SK-N-SH (cell line): Measurements from ENCODE around the gene USH1G. TPM values are rescaled to one million over a fixed set of nuclear protein-coding genes. Genes with fewer than 3 reads are reported as not detected.

Source experiments
- CTCF ChIA-PET: fragments of 300-600, 350-600 bp; formaldehyde crosslinking; extraction: SDS; loops from one replicate; lab custom pipeline; 2021; lab: Yijun Ruan, JAX
- POLR2A ChIA-PET: fragments of 350-600 bp; sonication (Branson Sonifier 250); formaldehyde crosslinking; extraction: SDS; loops from one replicate; lab custom pipeline; 2020; ENCODE audit warnings: antibody characterized with exemption, inconsistent platforms; lab: Yijun Ruan, JAX
- DNase-seq: peaks from one replicate; pipeline ENCODE4 v3.0.0; 2012
- H2AFZ ChIP-seq: fragments of 200-600 bp; sonication (generic); 2 replicates; pipeline ENCODE4 v1.8.1; 2016; ENCODE audit warnings: antibody characterized with exemption, mild to moderate bottlenecking, low read depth
- H3F3A ChIP-seq: fragments of 200-600 bp; sonication (generic); replicated peaks from 2 replicates; pipeline ENCODE3; 2016; ENCODE audit warnings: antibody characterized with exemption, mild to moderate bottlenecking; ENCODE audit not compliant: insufficient read depth
- H3K27ac ChIP-seq, 2 experiments: fragments of 200-500 bp in 1 of 2; fragments of 200-600 bp in 1 of 2; sonication (Bioruptor generic) in 1 of 2; sonication (generic), shearing (Covaris generic) in 1 of 2; 2 replicates each; pipeline versions ENCODE4 v1.5.1 to v1.6.1; 2014 to 2016; ENCODE audit warnings: low read depth in 2 of 2, inconsistent platforms in 1 of 2, low read length in 1 of 2, mild to moderate bottlenecking in 1 of 2, mixed read lengths in 1 of 2
- H3K27me3 ChIP-seq: fragments of 200-600 bp; sonication (generic), shearing (Covaris generic); 2 replicates; pipeline ENCODE4 v1.6.1; 2016; ENCODE audit warnings: mixed run types; ENCODE audit not compliant: insufficient read depth
- H3K36me3 ChIP-seq, 2 experiments: fragments of 200-500 bp in 1 of 2; fragments of 200-600 bp in 1 of 2; sonication (Bioruptor generic) in 1 of 2; sonication (generic) in 1 of 2; replicated peaks in 1 of 2; 2 replicates each; pipeline versions ENCODE3 to v1.5.1; 2014 to 2016; ENCODE audit warnings: low read length in 1 of 2, mild to moderate bottlenecking in 1 of 2; ENCODE audit not compliant: insufficient read depth in 2 of 2, control insufficient read depth in 1 of 2
- H3K4me1 ChIP-seq, 2 experiments: fragments of 200-500 bp in 1 of 2; fragments of 200-600 bp in 1 of 2; sonication (Bioruptor generic) in 1 of 2; sonication (generic), shearing (Covaris generic) in 1 of 2; 2 replicates each; pipeline versions ENCODE4 v1.5.1 to v1.6.1; 2014 to 2016; ENCODE audit warnings: low read depth in 1 of 2, low read length in 1 of 2, mixed run types in 1 of 2; ENCODE audit not compliant: insufficient read depth in 2 of 2, control insufficient read depth in 1 of 2
- H3K4me2 ChIP-seq: fragments of 200-600 bp; sonication (generic), shearing (Covaris generic); 2 replicates; pipeline ENCODE4 v1.6.1; 2017; ENCODE audit warnings: mixed run types
- H3K4me3 ChIP-seq, 2 experiments: fragments of 200-500 bp in 1 of 2; fragments of 200-600 bp in 1 of 2; sonication (Bioruptor generic) in 1 of 2; sonication (generic), shearing (Covaris generic) in 1 of 2; 2 replicates each; pipeline versions ENCODE4 v1.5.1 to v1.8.1; 2014 to 2016; ENCODE audit warnings: low read depth in 2 of 2, inconsistent platforms in 1 of 2, low read length in 1 of 2, mild to moderate bottlenecking in 1 of 2, mixed read lengths in 1 of 2, moderate library complexity in 1 of 2
- H3K79me2 ChIP-seq: fragments of 200-600 bp; sonication (generic); 2 replicates; pipeline ENCODE4 v1.8.1; 2017; ENCODE audit warnings: mild to moderate bottlenecking; ENCODE audit not compliant: insufficient read depth
- H3K9ac ChIP-seq: fragments of 200-600 bp; sonication (generic); 2 replicates; pipeline ENCODE4 v1.6.1; 2017; ENCODE audit warnings: mixed run types
- H3K9me2 ChIP-seq: fragments of 200-600 bp; sonication (generic); 2 replicates; pipeline ENCODE4 v1.6.1; 2017; ENCODE audit warnings: mixed run types
- H3K9me3 ChIP-seq: fragments of 200-600 bp; sonication (generic); 2 replicates; pipeline ENCODE4 v1.6.1; 2017; ENCODE audit warnings: mixed run types, mild to moderate bottlenecking, moderate library complexity
- H4K20me1 ChIP-seq: fragments of 200-600 bp; sonication (generic); 2 replicates; pipeline ENCODE4 v1.6.1; 2017; ENCODE audit warnings: mild to moderate bottlenecking, mixed run types; ENCODE audit not compliant: insufficient read depth
- CHD2 ChIP-seq: fragments of 150-350 bp; IDR thresholded peaks from 2 replicates; pipeline ENCODE4 v1.6.1; 2018; ENCODE audit warnings: low read length; ENCODE audit not compliant: partially characterized antibody
- ELF1 ChIP-seq: IDR thresholded peaks from 2 replicates; pipeline ENCODE4 v1.4.0; 2012
- EZH2phosphoT487 ChIP-seq: fragments of 200-600 bp; sonication (generic); IDR thresholded peaks from 2 replicates; pipeline ENCODE4 v1.6.1; 2017; ENCODE audit warnings: low read depth, mixed run types, mild to moderate bottlenecking, antibody characterized with exemption, moderate library complexity, borderline replicate concordance
- MAX ChIP-seq: IDR thresholded peaks from 2 replicates; pipeline ENCODE4 v1.4.0; 2012; ENCODE audit warnings: low read depth
- MXI1 ChIP-seq: IDR thresholded peaks from 2 replicates; pipeline ENCODE4 v1.6.1; 2012; ENCODE audit warnings: mild to moderate bottlenecking, low read depth, low read length, improper control_type of control experiment
- NFIC ChIP-seq: IDR thresholded peaks from 2 replicates; pipeline ENCODE4 v1.4.0; 2012; ENCODE audit warnings: borderline replicate concordance
- POLR2AphosphoS5 ChIP-seq: IDR thresholded peaks from 2 replicates; pipeline ENCODE4 v1.6.1; 2012; ENCODE audit warnings: low read depth, low read length
- RXRA ChIP-seq: IDR thresholded peaks from 2 replicates; pipeline ENCODE4 v1.4.0; 2012; ENCODE audit warnings: low read depth, mild to moderate bottlenecking, borderline replicate concordance
- SMC3 ChIP-seq: IDR thresholded peaks from 2 replicates; pipeline ENCODE4 v1.6.1; 2012; ENCODE audit warnings: low read depth, low read length, improper control_type of control experiment
- TAF1 ChIP-seq: IDR thresholded peaks from 2 replicates; pipeline ENCODE4 v1.6.1; 2012; ENCODE audit warnings: low read depth, mild to moderate bottlenecking, low read length, moderate library complexity, borderline replicate concordance
- TCF12 ChIP-seq: IDR thresholded peaks from 2 replicates; pipeline ENCODE4 v1.4.0; 2012
- TEAD4 ChIP-seq: IDR thresholded peaks from 2 replicates; pipeline ENCODE4 v1.4.0; 2012; ENCODE audit warnings: mild to moderate bottlenecking, borderline replicate concordance; ENCODE audit not compliant: insufficient read depth
- YY1 ChIP-seq: IDR thresholded peaks from 2 replicates; pipeline ENCODE4 v1.4.0; 2012; ENCODE audit warnings: low read depth, mild to moderate bottlenecking
- ZBTB33 ChIP-seq: IDR thresholded peaks from 2 replicates; pipeline ENCODE4 v1.4.0; 2012; ENCODE audit warnings: low read depth, borderline replicate concordance
- WGBS: methylation state at CpG from one replicate; pipeline ENCODE4 v1.1.6; 2017; ENCODE audit warnings: low lambda C conversion rate; 5-methylcytosine and 5-hydroxymethylcytosine counted together
- polyA plus RNA-seq, 3 experiments: library from polyadenylated mRNA; depleted of rRNA; stranded (reverse); fragments of >200 nt; gene quantifications; 2 replicates each; pipeline ENCODE4 v1.2.3, GENCODE V29; 2012
- TF ChIP-seq, protein P1 (sequence below): fragments of 150-350 bp; IDR thresholded peaks from 2 replicates; pipeline ENCODE4 v1.6.1; 2016; ENCODE audit warnings: mild to moderate bottlenecking, low read depth, low read length
- TF ChIP-seq, protein P2 (sequence below): IDR thresholded peaks from 2 replicates; pipeline ENCODE4; 2012

USH1G gene
- polyA plus RNA-seq, 1 of the 3 experiments (the other 2 are of a cell fraction) = not detected

- peaks cover 47% of the 10 kb centered on the region for H3K27me3 ChIP-seq
- H3F3A ChIP-seq = no peaks in the 10 kb centered on the region
- peaks cover 0 to 2% of the 10 kb centered on the region in 2 experiments; a peak in 1 of 4 replicates for H3K4me1 ChIP-seq
- no peak overlapping the region for H2AFZ ChIP-seq
- H3K9me2 ChIP-seq = no peaks in the 10 kb centered on the region
- no peak for TF ChIP-seq NFIC
- TF ChIP-seq POLR2AphosphoS5 = no peak
- TF ChIP-seq MXI1 = no peak
- no peak for TF ChIP-seq TCF12
- TF ChIP-seq, protein P1, sequence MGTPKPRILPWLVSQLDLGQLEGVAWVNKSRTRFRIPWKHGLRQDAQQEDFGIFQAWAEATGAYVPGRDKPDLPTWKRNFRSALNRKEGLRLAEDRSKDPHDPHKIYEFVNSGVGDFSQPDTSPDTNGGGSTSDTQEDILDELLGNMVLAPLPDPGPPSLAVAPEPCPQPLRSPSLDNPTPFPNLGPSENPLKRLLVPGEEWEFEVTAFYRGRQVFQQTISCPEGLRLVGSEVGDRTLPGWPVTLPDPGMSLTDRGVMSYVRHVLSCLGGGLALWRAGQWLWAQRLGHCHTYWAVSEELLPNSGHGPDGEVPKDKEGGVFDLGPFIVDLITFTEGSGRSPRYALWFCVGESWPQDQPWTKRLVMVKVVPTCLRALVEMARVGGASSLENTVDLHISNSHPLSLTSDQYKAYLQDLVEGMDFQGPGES = no peak
- TF ChIP-seq TAF1 = no peak
- no peak for TF ChIP-seq TEAD4
- no peaks in the 10 kb centered on the region for H3K79me2 ChIP-seq
- H3K36me3 ChIP-seq = no peaks in the 10 kb centered on the region
- H3K4me3 ChIP-seq = no peak overlapping the region
- H3K9ac ChIP-seq = no peak overlapping the region
- H3K9me3 ChIP-seq = no peaks in the 10 kb centered on the region
- ChIA-PET POLR2A (no interaction called here), CTCF (interaction anchor here (0.8 to 3.1 kb wide), 7 partner anchors 11 to 207 kb away, joined by 3 to 13 read pairs (median 3); partner anchors contain the start of genes OTOP2 and USH1G)
- H3K27ac ChIP-seq = no peak overlapping the region
- no peaks in the 10 kb centered on the region for H4K20me1 ChIP-seq
- H3K4me2 ChIP-seq = no peak overlapping the region
- DNase-seq = no peak
- 71% methylated on average over 11 of the region's 11 CpGs for WGBS
Measured at GRCh38 chr17:74898376-74898946, 24.6 kb downstream of the USH1G start.

- CTCF ChIA-PET = interaction anchor here (0.6 to 3.5 kb wide), 7 partner anchors 29 to 220 kb away, joined by 3 to 18 read pairs (median 4); partner anchors contain the start of genes OTOP2 and USH1G
- no peak for DNase-seq
Measured at GRCh38 chr17:74893936-74894671, 29.0 kb downstream of the USH1G start.

More at GRCh38 chr17:74893936-74894671, 29.0 kb downstream of the USH1G start:
- no peaks in the 10 kb centered on the region for H3F3A ChIP-seq
- H2AFZ ChIP-seq = no peak overlapping the region
- H3K36me3 ChIP-seq = no peaks in the 10 kb centered on the region
- WGBS = 35% methylated on average over 22 of the region's 22 CpGs
- H3K9me3 ChIP-seq = no peaks in the 10 kb centered on the region
- POLR2A ChIA-PET = interaction anchor here (1.7 kb wide), 1 partner anchor 21 kb away, joined by 7 read pairs; the partner anchor contains the start of gene FDXR
- H3K9me2 ChIP-seq = no peaks in the 10 kb centered on the region
- no peak for TF ChIP-seq ELF1
- TF ChIP-seq TAF1 = no peak
- no peak for TF ChIP-seq EZH2phosphoT487
- no peak for TF ChIP-seq MAX
- TF ChIP-seq, protein P2, sequence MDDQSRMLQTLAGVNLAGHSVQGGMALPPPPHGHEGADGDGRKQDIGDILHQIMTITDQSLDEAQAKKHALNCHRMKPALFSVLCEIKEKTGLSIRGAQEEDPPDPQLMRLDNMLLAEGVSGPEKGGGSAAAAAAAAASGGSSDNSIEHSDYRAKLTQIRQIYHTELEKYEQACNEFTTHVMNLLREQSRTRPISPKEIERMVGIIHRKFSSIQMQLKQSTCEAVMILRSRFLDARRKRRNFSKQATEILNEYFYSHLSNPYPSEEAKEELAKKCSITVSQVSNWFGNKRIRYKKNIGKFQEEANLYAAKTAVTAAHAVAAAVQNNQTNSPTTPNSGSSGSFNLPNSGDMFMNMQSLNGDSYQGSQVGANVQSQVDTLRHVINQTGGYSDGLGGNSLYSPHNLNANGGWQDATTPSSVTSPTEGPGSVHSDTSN = no peak
- no peak for TF ChIP-seq CHD2
- no peak for TF ChIP-seq YY1
- no peak for TF ChIP-seq ZBTB33
- no peak for TF ChIP-seq POLR2AphosphoS5
- TF ChIP-seq RXRA = no peak
- TF ChIP-seq TEAD4 = no peak
- TF ChIP-seq SMC3 = no peak
- H4K20me1 ChIP-seq = no peaks in the 10 kb centered on the region
- no peak overlapping the region for H3K27ac ChIP-seq
- no peak overlapping the region for H3K4me2 ChIP-seq
- peaks cover 78% of the 10 kb centered on the region for H3K27me3 ChIP-seq
- H3K4me3 ChIP-seq = peak overlapping the region in 1 of 2 experiments; percentile 43; a peak in 1 of 4 replicates
- H3K79me2 ChIP-seq = no peaks in the 10 kb centered on the region
- H3K9ac ChIP-seq = no peak overlapping the region
- H3K4me1 ChIP-seq = peaks cover 0 to 6% of the 10 kb centered on the region in 2 experiments; a peak in 1 of 4 replicates
